Immature natural killer cell (primary cell): ENCODE measurements around the gene C2orf49. TPM values are rescaled to one million over a fixed set of nuclear protein-coding genes. Genes with fewer than 3 reads are reported as not detected.

Experiments
- DNase-seq, 3 donors: peaks; one replicate each; pipeline ENCODE4 v3.0.0; 2022; ENCODE audit warnings: mixed read lengths in 1 of 3
- H3K27ac Mint-ChIP-seq, 6 donors: one replicate each; pipeline ENCODE4 v1.8.0; 2020; ENCODE audit warnings: mixed read lengths in 6 of 6, mild to moderate bottlenecking in 5 of 6, inconsistent platforms in 4 of 6, moderate library complexity in 3 of 6
- H3K27me3 Mint-ChIP-seq, 3 donors: one replicate each; pipeline ENCODE4 v1.8.0; 2020 to 2021; ENCODE audit warnings: low read depth in 3 of 3, mild to moderate bottlenecking in 3 of 3, mixed read lengths in 3 of 3, moderate library complexity in 3 of 3, inconsistent platforms in 1 of 3
- H3K36me3 Mint-ChIP-seq, 3 donors: one replicate each; pipeline ENCODE4 v1.8.0; 2020; ENCODE audit warnings: mixed read lengths in 3 of 3, inconsistent platforms in 2 of 3, mild to moderate bottlenecking in 2 of 3
- H3K4me1 Mint-ChIP-seq, 2 donors: one replicate each; pipeline ENCODE4 v1.8.0; 2020; ENCODE audit warnings: inconsistent platforms in 2 of 2, mild to moderate bottlenecking in 2 of 2, mixed read lengths in 2 of 2, moderate library complexity in 1 of 2
- H3K4me3 Mint-ChIP-seq, 5 donors: one replicate each; pipeline ENCODE4 v1.8.0; 2020; ENCODE audit warnings: mild to moderate bottlenecking in 5 of 5, mixed read lengths in 5 of 5, inconsistent platforms in 3 of 5, moderate library complexity in 3 of 5
- H3K9me3 Mint-ChIP-seq, 6 donors: one replicate each; pipeline ENCODE4 v1.8.0; 2020; ENCODE audit warnings: mild to moderate bottlenecking in 6 of 6, mixed read lengths in 6 of 6, inconsistent platforms in 4 of 6, moderate library complexity in 3 of 6
- polyA plus RNA-seq, 3 donors: library from polyadenylated mRNA; unstranded; fragments of 300-500 nt; fragmentation: Illumina TruSeq; gene quantifications; one replicate each; pipeline ENCODE4 v1.2.3, GENCODE V29; 2021

Gene C2orf49
- polyA plus RNA-seq, 3 donors from 2014 or later = 4.6 to 12.2 (median 11.1) TPM

GRCh38 chr2:105375001-105375561 is 37.7 kb downstream of the C2orf49 start:
- no peak overlapping the region for H3K4me3 Mint-ChIP-seq
- peaks cover 5 to 7% of the 10 kb centered on the region in 2 donors for H3K4me1 Mint-ChIP-seq
- no peaks in the 10 kb centered on the region for H3K36me3 Mint-ChIP-seq
- H3K9me3 Mint-ChIP-seq = no peaks in the 10 kb centered on the region
- H3K27ac Mint-ChIP-seq = peak overlapping the region in 1 of 6 donors; percentile 25
- DNase-seq = no peak
- H3K27me3 Mint-ChIP-seq = peaks cover 0 to 6% (median 5%) of the 10 kb centered on the region in 3 donors

- no peak for DNase-seq
- peaks cover 0 to 6% (median 2%) of the 10 kb centered on the region in 3 donors for H3K27me3 Mint-ChIP-seq
- H3K36me3 Mint-ChIP-seq = no peaks in the 10 kb centered on the region
- no peak overlapping the region for H3K4me3 Mint-ChIP-seq
- peaks cover 0 to 1% (median 0%) of the 10 kb centered on the region in 6 donors for H3K9me3 Mint-ChIP-seq
- no peak overlapping the region for H3K27ac Mint-ChIP-seq
- peaks cover 5 to 6% of the 10 kb centered on the region in 2 donors for H3K4me1 Mint-ChIP-seq
These were observed 38.7 kb downstream of the C2orf49 start for GRCh38 chr2:105376010-105376409.

GRCh38 chr2:105376789-105377240 is 39.5 kb downstream of the C2orf49 start:
- no peaks in the 10 kb centered on the region for H3K36me3 Mint-ChIP-seq
- DNase-seq = no peak
- no peak overlapping the region for H3K27ac Mint-ChIP-seq
- no peak overlapping the region for H3K4me3 Mint-ChIP-seq
- H3K4me1 Mint-ChIP-seq = peaks cover 5 to 6% of the 10 kb centered on the region in 2 donors
- peaks cover 0 to 2% (median 0%) of the 10 kb centered on the region in 6 donors for H3K9me3 Mint-ChIP-seq
- peaks cover 0 to 6% (median 2%) of the 10 kb centered on the region in 3 donors for H3K27me3 Mint-ChIP-seq

GRCh38 chr2:105377871-105378270 is 40.5 kb downstream of the C2orf49 start:
- Mint-ChIP-seq H3K9me3 (peaks cover 0 to 2% (median 0%) of the 10 kb centered on the region in 6 donors), H3K27ac (no peak overlapping the region), H3K4me3 (no peak overlapping the region), H3K36me3 (no peaks in the 10 kb centered on the region), H3K4me1 (peaks cover 5 to 6% of the 10 kb centered on the region in 2 donors), H3K27me3 (peaks cover 0 to 6% (median 2%) of the 10 kb centered on the region in 3 donors)
- no peak for DNase-seq

GRCh38 chr2:105378276-105378840 is 41.0 kb downstream of the C2orf49 start:
- Mint-ChIP-seq H3K27ac (no peak overlapping the region), H3K9me3 (peaks cover 0 to 2% (median 0%) of the 10 kb centered on the region in 6 donors), H3K4me1 (peaks cover 5 to 6% of the 10 kb centered on the region in 2 donors), H3K27me3 (peaks cover 0 to 6% (median 2%) of the 10 kb centered on the region in 3 donors), H3K4me3 (no peak overlapping the region), H3K36me3 (no peaks in the 10 kb centered on the region)
- DNase-seq = no peak

- no peak overlapping the region for H3K4me3 Mint-ChIP-seq
- no peak for DNase-seq
- H3K27me3 Mint-ChIP-seq = peaks cover 0 to 8% (median under 1%) of the 10 kb centered on the region in 3 donors
- peaks cover 0 to 2% (median 0%) of the 10 kb centered on the region in 6 donors for H3K9me3 Mint-ChIP-seq
- H3K27ac Mint-ChIP-seq = no peak overlapping the region
- H3K36me3 Mint-ChIP-seq = no peaks in the 10 kb centered on the region
- peaks cover 1 to 2% of the 10 kb centered on the region in 2 donors for H3K4me1 Mint-ChIP-seq
These were observed 41.6 kb downstream of the C2orf49 start for GRCh38 chr2:105378921-105379383.

GRCh38 chr2:105379741-105380186 is 42.4 kb downstream of the C2orf49 start:
- H3K36me3 Mint-ChIP-seq = no peaks in the 10 kb centered on the region
- peaks cover 0 to 2% (median 0%) of the 10 kb centered on the region in 6 donors for H3K9me3 Mint-ChIP-seq
- H3K27me3 Mint-ChIP-seq = peaks cover 0 to 7% (median 4%) of the 10 kb centered on the region in 3 donors
- no peaks in the 10 kb centered on the region for H3K4me1 Mint-ChIP-seq
- no peak overlapping the region for H3K4me3 Mint-ChIP-seq
- DNase-seq = no peak
- no peak overlapping the region for H3K27ac Mint-ChIP-seq

- no peaks in the 10 kb centered on the region for H3K4me1 Mint-ChIP-seq
- no peak for DNase-seq
- no peaks in the 10 kb centered on the region for H3K36me3 Mint-ChIP-seq
- peaks cover 0 to 2% (median 0%) of the 10 kb centered on the region in 6 donors for H3K9me3 Mint-ChIP-seq
- H3K4me3 Mint-ChIP-seq = no peak overlapping the region
- no peak overlapping the region for H3K27ac Mint-ChIP-seq
- H3K27me3 Mint-ChIP-seq = peaks cover 0 to 6% (median 5%) of the 10 kb centered on the region in 3 donors
These were observed 43.2 kb downstream of the C2orf49 start for GRCh38 chr2:105380432-105381100.

GRCh38 chr2:105381101-105381668 is 43.8 kb downstream of the C2orf49 start:
- Mint-ChIP-seq H3K9me3 (peaks cover 0 to 2% (median 0%) of the 10 kb centered on the region in 6 donors), H3K4me1 (no peaks in the 10 kb centered on the region), H3K27ac (no peak overlapping the region), H3K4me3 (no peak overlapping the region), H3K36me3 (no peaks in the 10 kb centered on the region), H3K27me3 (peaks cover 0 to 6% (median 6%) of the 10 kb centered on the region in 3 donors)
- no peak for DNase-seq

- H3K4me1 Mint-ChIP-seq = no peaks in the 10 kb centered on the region
- peaks cover 0 to 6% (median 5%) of the 10 kb centered on the region in 3 donors for H3K27me3 Mint-ChIP-seq
- no peaks in the 10 kb centered on the region for H3K36me3 Mint-ChIP-seq
- H3K27ac Mint-ChIP-seq = no peak overlapping the region
- peaks cover 0 to 2% (median 0%) of the 10 kb centered on the region in 6 donors for H3K9me3 Mint-ChIP-seq
- no peak for DNase-seq
- H3K4me3 Mint-ChIP-seq = no peak overlapping the region
These were observed 44.8 kb downstream of the C2orf49 start for GRCh38 chr2:105382177-105382576.

GRCh38 chr2:105383432-105384166 is 46.3 kb downstream of the C2orf49 start:
- Mint-ChIP-seq H3K27me3 (peaks cover 0 to 6% (median 5%) of the 10 kb centered on the region in 3 donors), H3K27ac (no peak overlapping the region), H3K9me3 (peaks cover 0 to 2% (median 0%) of the 10 kb centered on the region in 6 donors)

GRCh38 chr2:105384216-105384615 is 46.9 kb downstream of the C2orf49 start:
- Mint-ChIP-seq H3K27ac (no peak overlapping the region), H3K36me3 (no peaks in the 10 kb centered on the region), H3K9me3 (peaks cover 0 to 2% (median 0%) of the 10 kb centered on the region in 6 donors), H3K4me3 (no peak overlapping the region), H3K4me1 (no peaks in the 10 kb centered on the region), H3K27me3 (peaks cover under 1 to 6% (median 5%) of the 10 kb centered on the region in 3 donors)
- DNase-seq = no peak

More at GRCh38 chr2:105383432-105384166, 46.3 kb downstream of the C2orf49 start:
- Mint-ChIP-seq H3K36me3 (no peaks in the 10 kb centered on the region), H3K4me3 (no peak overlapping the region), H3K4me1 (no peaks in the 10 kb centered on the region)
- no peak for DNase-seq

GRCh38 chr2:105384861-105385260 is 47.5 kb downstream of the C2orf49 start:
- Mint-ChIP-seq H3K9me3 (peaks cover 0 to 2% (median 0%) of the 10 kb centered on the region in 6 donors), H3K4me1 (no peaks in the 10 kb centered on the region), H3K36me3 (no peaks in the 10 kb centered on the region), H3K27me3 (peaks cover 2 to 6% (median 5%) of the 10 kb centered on the region in 3 donors), H3K27ac (no peak overlapping the region), H3K4me3 (no peak overlapping the region)
- DNase-seq = no peak
